GM23248 (cell line): ENCODE results near the gene DTWD2.

Experiments used
- EZH2 ChIP-seq: fragments of 200-600 bp; sonication (generic); IDR thresholded peaks from 2 replicates; pipeline ENCODE4 v1.6.1; 2018; ENCODE audit warnings: antibody characterized with exemption, mild to moderate bottlenecking; ENCODE audit not compliant: insufficient read depth, poor library complexity, severe bottlenecking
- EZH2phosphoT487 ChIP-seq: fragments of 200-600 bp; sonication (generic); IDR thresholded peaks from 2 replicates; pipeline ENCODE4 v1.6.1; 2018; ENCODE audit warnings: antibody characterized with exemption, moderate library complexity, mild to moderate bottlenecking, low read depth; ENCODE audit not compliant: insufficient read depth

- TF ChIP-seq EZH2 (no peak), EZH2phosphoT487 (no peak)
These were observed 3.7 kb downstream of the DTWD2 start for GRCh38 chr5:118984602-118985001.
